Upper lobe of left lung (tissue), 6 donors: ENCODE data around the gene CCBE1. TPM values are rescaled to one million over a fixed set of nuclear protein-coding genes. Genes with fewer than 3 reads are reported as not detected.
A peak's percentile ranks its signal among the peaks of the same experiment; 100 is the strongest.

Experiments used
- ATAC-seq, 2 donors: fragments of 200-7000 bp; cut with Tn5 transposase; one replicate each; pipeline ENCODE4 v1.9.1; 2022; ENCODE audit warnings: mild to moderate bottlenecking in 2 of 2, moderate library complexity in 2 of 2; ENCODE audit not compliant: low FRiP score in 2 of 2
- DNase-seq, 2 donors: peaks; one replicate each; pipeline ENCODE4 v3.0.0-alpha.2; 2019 to 2020
- H3K27ac ChIP-seq, 4 donors: fragments of 200-600 bp; sonication (generic); one replicate each; pipeline ENCODE4 v1.5.1; 2016 to 2019
- H3K27me3 ChIP-seq, 4 donors: fragments of 200-600 bp; sonication (generic); one replicate each; pipeline ENCODE4 v1.5.1; 2017 to 2019
- H3K36me3 ChIP-seq, 4 donors: fragments of 200-600 bp; sonication (generic); one replicate each; pipeline ENCODE4 v1.5.1; 2016 to 2019
- H3K4me1 ChIP-seq, 4 donors: fragments of 200-600 bp; sonication (generic); one replicate each; pipeline ENCODE4 v1.5.1; 2018 to 2019
- H3K4me3 ChIP-seq, 4 donors: fragments of 200-600 bp; sonication (generic); one replicate each; pipeline ENCODE4 v1.5.1; 2017 to 2019; ENCODE audit warnings: mild to moderate bottlenecking in 2 of 4, moderate library complexity in 1 of 4
- H3K9me3 ChIP-seq, 4 donors: fragments of 200-600 bp; sonication (generic); one replicate each; pipeline ENCODE4 v1.5.1; 2018 to 2019
- EP300 ChIP-seq, 4 donors: sonication (generic); formaldehyde crosslinking; IDR thresholded peaks; one replicate each; pipeline ENCODE4 v1.5.1; 2017; ENCODE audit warnings: antibody characterized with exemption in 4 of 4, control low read depth in 2 of 4
- POLR2A ChIP-seq, 4 donors: fragments of 450-650 bp; IDR thresholded peaks; one replicate each; pipeline ENCODE4 v1.5.1; 2016 to 2017; ENCODE audit warnings: antibody characterized with exemption in 4 of 4, mild to moderate bottlenecking in 2 of 4
- POLR2AphosphoS5 ChIP-seq, 2 donors: sonication (generic); formaldehyde crosslinking; IDR thresholded peaks; one replicate each; pipeline ENCODE4 v1.5.1; 2017; ENCODE audit warnings: antibody characterized with exemption in 2 of 2
- WGBS, 2 donors: methylation state at CpG; one replicate each; pipeline ENCODE4 v1.1.5; 2017 to 2018; 5-methylcytosine and 5-hydroxymethylcytosine counted together
- total RNA-seq, 6 donors: library from RNA; depleted of rRNA in 4 of 6; stranded (reverse); fragments of >200 nt in 4 of 6; gene quantifications; one replicate each; pipeline versions ENCODE4 v1.1.0 to v1.2.1, GENCODE V29; 2016 to 2021
- TF ChIP-seq, protein P1 (sequence below), 6 experiments: fragments of 450-650 bp in 4 of 6; fragments of 200-600 bp in 2 of 6; sonication (generic) in 2 of 6; IDR thresholded peaks; one replicate each; pipeline ENCODE4 v1.5.1; 2016 to 2019; ENCODE audit warnings: antibody characterized with exemption in 6 of 6
- donor health status: DM: no; HTN: no; CAD: no; lungs with moderate emphysema.
- donor health status: DM: no; HTN: yes; CAD: no; lungs with severe emphysema.

Gene CCBE1
- total RNA-seq, 6 donors from 2014 or later, result 8.7 to 23.6 (median 12.3) TPM

GRCh38 chr18:59481436-59481835 is 215.8 kb downstream of the CCBE1 start:
- ATAC-seq, result no peak
- no peak for DNase-seq
- H3K4me3 ChIP-seq, result no peak overlapping the region
- peaks cover 0 to 5% (median 1%) of the 10 kb centered on the region in 4 donors for H3K4me1 ChIP-seq
- no peaks in the 10 kb centered on the region for H3K27me3 ChIP-seq
- TF ChIP-seq, protein P1, sequence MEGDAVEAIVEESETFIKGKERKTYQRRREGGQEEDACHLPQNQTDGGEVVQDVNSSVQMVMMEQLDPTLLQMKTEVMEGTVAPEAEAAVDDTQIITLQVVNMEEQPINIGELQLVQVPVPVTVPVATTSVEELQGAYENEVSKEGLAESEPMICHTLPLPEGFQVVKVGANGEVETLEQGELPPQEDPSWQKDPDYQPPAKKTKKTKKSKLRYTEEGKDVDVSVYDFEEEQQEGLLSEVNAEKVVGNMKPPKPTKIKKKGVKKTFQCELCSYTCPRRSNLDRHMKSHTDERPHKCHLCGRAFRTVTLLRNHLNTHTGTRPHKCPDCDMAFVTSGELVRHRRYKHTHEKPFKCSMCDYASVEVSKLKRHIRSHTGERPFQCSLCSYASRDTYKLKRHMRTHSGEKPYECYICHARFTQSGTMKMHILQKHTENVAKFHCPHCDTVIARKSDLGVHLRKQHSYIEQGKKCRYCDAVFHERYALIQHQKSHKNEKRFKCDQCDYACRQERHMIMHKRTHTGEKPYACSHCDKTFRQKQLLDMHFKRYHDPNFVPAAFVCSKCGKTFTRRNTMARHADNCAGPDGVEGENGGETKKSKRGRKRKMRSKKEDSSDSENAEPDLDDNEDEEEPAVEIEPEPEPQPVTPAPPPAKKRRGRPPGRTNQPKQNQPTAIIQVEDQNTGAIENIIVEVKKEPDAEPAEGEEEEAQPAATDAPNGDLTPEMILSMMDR (IDR thresholded peaks at IDR 0.05), result no peak
- TF ChIP-seq POLR2A (IDR thresholded peaks at IDR 0.05) (no peak), EP300 (IDR thresholded peaks at IDR 0.05) (no peak), POLR2AphosphoS5 (IDR thresholded peaks at IDR 0.05) (no peak)
- no peaks in the 10 kb centered on the region for H3K36me3 ChIP-seq
- no peaks in the 10 kb centered on the region for H3K9me3 ChIP-seq
- 64 to 66% methylated on average over 3 of the region's 3 CpGs for WGBS, 2 donors
- no peak overlapping the region for H3K27ac ChIP-seq

GRCh38 chr18:59479776-59480175 is 217.4 kb downstream of the CCBE1 start:
- Histone ChIP-seq H3K4me1 (peaks cover 0 to 3% (median under 1%) of the 10 kb centered on the region in 4 donors), H3K9me3 (no peaks in the 10 kb centered on the region), H3K27ac (no peak overlapping the region), H3K27me3 (no peaks in the 10 kb centered on the region), H3K4me3 (no peak overlapping the region), H3K36me3 (no peaks in the 10 kb centered on the region)
- DNase-seq, result no peak
- TF ChIP-seq, protein P1 (IDR thresholded peaks at IDR 0.05), result no peak
- no peak for TF ChIP-seq POLR2AphosphoS5 (IDR thresholded peaks at IDR 0.05)
- no peak for ATAC-seq
- WGBS, 2 donors, result 93% methylated on average over 2 of the region's 2 CpGs

DNA sequence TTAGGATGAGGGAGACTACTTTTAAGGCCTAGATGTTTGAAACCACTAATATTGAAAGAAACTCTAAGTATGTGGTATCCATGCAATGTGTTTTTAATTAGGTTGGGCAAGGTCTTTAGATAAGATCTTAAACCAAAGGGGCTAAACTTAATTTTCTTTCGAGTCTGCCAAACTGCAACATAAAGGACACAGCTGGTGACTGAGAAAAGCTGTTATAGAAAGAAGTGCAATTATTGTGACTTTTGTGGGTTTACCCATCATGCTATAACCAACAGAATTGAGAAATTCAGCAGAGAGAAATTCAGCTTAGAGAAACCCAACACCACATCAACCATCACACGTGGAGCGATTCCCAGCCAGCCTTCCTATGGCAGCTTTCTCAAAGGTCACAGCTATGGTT is 218.6 kb downstream of the CCBE1 start:
- Histone ChIP-seq H3K4me1 (no peaks in the 10 kb centered on the region), H3K36me3 (no peaks in the 10 kb centered on the region), H3K9me3 (no peaks in the 10 kb centered on the region), H3K27me3 (no peaks in the 10 kb centered on the region), H3K27ac (no peak overlapping the region), H3K4me3 (no peak overlapping the region)
- DNase-seq (no peak), ATAC-seq (no peak)
- TF ChIP-seq, protein P1 (IDR thresholded peaks at IDR 0.05), result no peak
- TF ChIP-seq POLR2AphosphoS5 (IDR thresholded peaks at IDR 0.05) (no peak), POLR2A (IDR thresholded peaks at IDR 0.05) (no peak), EP300 (IDR thresholded peaks at IDR 0.05) (no peak)
- 64 to 68% methylated on average over 3 of the region's 3 CpGs for WGBS, 2 donors

DNA sequence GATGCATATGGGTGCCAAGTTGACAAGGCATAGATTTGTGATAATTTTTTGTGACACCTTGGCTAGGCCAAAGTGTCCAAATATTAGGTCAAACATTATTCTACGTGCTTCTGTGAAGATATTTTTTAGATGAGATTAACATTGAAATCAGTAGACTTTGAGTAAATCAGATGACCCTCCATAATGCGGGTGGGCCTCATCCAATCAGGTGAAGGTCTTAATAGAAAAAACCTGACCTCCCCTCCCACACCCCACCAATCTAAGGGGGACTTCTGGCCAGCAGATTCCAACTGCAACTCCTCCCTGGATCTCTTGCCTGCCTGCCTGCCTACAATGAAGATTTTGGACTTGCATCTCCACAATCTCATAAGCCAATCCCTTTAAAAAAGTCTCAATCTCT is 219.4 kb downstream of the CCBE1 start:
- DNase-seq, result no peak
- TF ChIP-seq EP300 (IDR thresholded peaks at IDR 0.05), result no peak
- no peak for TF ChIP-seq POLR2AphosphoS5 (IDR thresholded peaks at IDR 0.05)
- TF ChIP-seq POLR2A (IDR thresholded peaks at IDR 0.05), result no peak
- Histone ChIP-seq H3K27ac (no peak overlapping the region), H3K9me3 (no peaks in the 10 kb centered on the region), H3K4me3 (no peak overlapping the region), H3K4me1 (no peaks in the 10 kb centered on the region), H3K36me3 (no peaks in the 10 kb centered on the region), H3K27me3 (no peaks in the 10 kb centered on the region)
- WGBS, 2 donors, result 71 to 73% methylated on average over 2 of the region's 2 CpGs
- ATAC-seq, result no peak

- H3K36me3 ChIP-seq, result no peaks in the 10 kb centered on the region
- 48 to 63% methylated on average over 8 of the region's 8 CpGs for WGBS, 2 donors
- no peaks in the 10 kb centered on the region for H3K9me3 ChIP-seq
- H3K4me3 ChIP-seq, result no peak overlapping the region
- ATAC-seq, result peak in 1 of 2 donors; percentile 13
- no peaks in the 10 kb centered on the region for H3K27me3 ChIP-seq
- H3K4me1 ChIP-seq, result no peaks in the 10 kb centered on the region
- no peak for TF ChIP-seq POLR2A (IDR thresholded peaks at IDR 0.05)
- TF ChIP-seq, protein P1 (IDR thresholded peaks at IDR 0.05), result no peak
- no peak for TF ChIP-seq POLR2AphosphoS5 (IDR thresholded peaks at IDR 0.05)
- TF ChIP-seq EP300 (IDR thresholded peaks at IDR 0.05), result no peak
- no peak for DNase-seq
- no peak overlapping the region for H3K27ac ChIP-seq
These were observed 226.6 kb downstream of the CCBE1 start for GRCh38 chr18:59470561-59471121.
